Measurements from ENCODE around the gene DLGAP1. TPM values are rescaled to one million over a fixed set of nuclear protein-coding genes. Genes with fewer than 3 reads are reported as not detected.

DLGAP1 gene
- total and polyA plus RNA-seq, 2 of the 13 experiments (the other 11 are each of a cell fraction or from before 2014, with no cell fraction given) = 0.01 TPM; not detected in 1

DNA sequence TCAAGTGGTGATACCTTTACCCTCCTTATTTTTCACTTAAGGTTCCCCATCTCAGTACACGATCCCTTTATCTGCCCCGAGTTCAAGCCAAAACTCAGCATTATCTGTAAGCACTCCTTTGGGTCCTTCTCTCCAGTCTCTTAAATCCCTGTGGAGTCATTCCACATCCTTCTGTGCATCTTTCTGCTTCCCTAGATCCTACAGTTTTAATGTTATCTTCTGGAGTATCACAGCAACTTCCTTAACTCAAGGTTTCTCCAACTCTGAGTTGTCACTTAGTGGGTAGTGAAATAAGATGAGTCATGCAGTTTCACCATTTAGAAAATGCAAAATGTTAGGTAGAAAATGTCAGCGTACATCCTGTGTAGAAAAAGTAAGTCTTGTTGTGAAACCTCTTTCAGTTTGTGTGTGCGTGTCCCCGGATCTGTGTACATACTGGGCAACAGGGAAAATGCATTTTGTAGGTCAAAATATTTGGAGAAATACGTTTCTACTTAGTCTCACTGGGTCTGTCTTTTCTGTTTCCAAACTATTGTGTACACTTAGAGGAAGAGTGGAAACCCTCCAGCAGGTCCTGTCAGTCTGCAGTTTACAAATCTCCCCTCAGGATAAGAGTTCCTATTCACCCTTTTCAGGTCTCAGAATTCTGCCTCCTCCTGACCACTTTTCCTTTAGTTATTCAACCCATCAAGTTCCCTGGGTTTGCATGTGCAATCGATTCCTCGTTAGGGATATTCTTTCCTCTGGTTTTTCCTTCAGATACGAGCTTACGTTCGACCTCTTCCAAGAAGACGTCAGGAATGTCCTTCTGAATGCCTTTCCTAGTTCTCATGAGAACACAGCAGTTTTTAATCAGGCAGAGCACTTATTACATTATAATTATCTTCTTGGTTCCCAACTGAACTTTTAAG is 850.4 kb downstream of the DLGAP1 start (continued):
- TF ChIP-seq ZFP82 (CRISPR knock-in tag; IDR thresholded peaks at IDR 0.05; ENCODE audit: borderline replicate concordance) (peak; percentile 38; the same call in 1 of the 2 replicates), ETV5 (CRISPR knock-in tag; IDR thresholded peaks at IDR 0.05; ENCODE audit: borderline replicate concordance) (peak; percentile 91), ZBTB38 (CRISPR knock-in tag; IDR thresholded peaks at IDR 0.05) (no peak), TGIF2 (CRISPR knock-in tag; IDR thresholded peaks at IDR 0.05) (0 out of 2 replicates have a peak, but pooled peaks have one; percentile 43), ZKSCAN5 (CRISPR knock-in tag; IDR thresholded peaks at IDR 0.05) (no peak), JUND (CRISPR knock-in tag; IDR thresholded peaks at IDR 0.05) (peak; percentile 85), ZFY (CRISPR knock-in tag; IDR thresholded peaks at IDR 0.05) (no peak), CCDC6 (CRISPR knock-in tag; IDR thresholded peaks at IDR 0.05) (peak; percentile 56; the same call in 1 of the 2 replicates), CAMTA2 (CRISPR knock-in tag; IDR thresholded peaks at IDR 0.05; ENCODE audit: borderline replicate concordance) (no peak), YEATS2 (CRISPR knock-in tag; IDR thresholded peaks at IDR 0.05; ENCODE audit: borderline replicate concordance) (no peak), POLR2G (IDR thresholded peaks at IDR 0.05; ENCODE audit: low read depth, low read length) (peak; percentile 66), ZNF607 (CRISPR knock-in tag; IDR thresholded peaks at IDR 0.05; ENCODE audit: borderline replicate concordance) (no peak; the same call in 1 of the 2 replicates), SALL1 (CRISPR knock-in tag; IDR thresholded peaks at IDR 0.05) (peak; percentile 33; the same call in 1 of the 2 replicates), NFE2L2 (IDR thresholded peaks at IDR 0.05; ENCODE audit: low read length) (peak; percentile 91), KLF11 (CRISPR knock-in tag; IDR thresholded peaks at IDR 0.05) (0 out of 2 replicates have a peak, but pooled peaks have one; percentile 10), SRSF1 (optimal IDR thresholded peaks at IDR 0.05; ENCODE audit: low read depth, low read length) (no peak), HDAC1 (CRISPR knock-in tag; IDR thresholded peaks at IDR 0.05) (peak; percentile 58)
- TF ChIP-seq, protein P1, sequence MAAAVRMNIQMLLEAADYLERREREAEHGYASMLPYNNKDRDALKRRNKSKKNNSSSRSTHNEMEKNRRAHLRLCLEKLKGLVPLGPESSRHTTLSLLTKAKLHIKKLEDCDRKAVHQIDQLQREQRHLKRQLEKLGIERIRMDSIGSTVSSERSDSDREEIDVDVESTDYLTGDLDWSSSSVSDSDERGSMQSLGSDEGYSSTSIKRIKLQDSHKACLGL (CRISPR knock-in tag; IDR thresholded peaks at IDR 0.05) = no peak
- TF ChIP-seq, protein P2, sequence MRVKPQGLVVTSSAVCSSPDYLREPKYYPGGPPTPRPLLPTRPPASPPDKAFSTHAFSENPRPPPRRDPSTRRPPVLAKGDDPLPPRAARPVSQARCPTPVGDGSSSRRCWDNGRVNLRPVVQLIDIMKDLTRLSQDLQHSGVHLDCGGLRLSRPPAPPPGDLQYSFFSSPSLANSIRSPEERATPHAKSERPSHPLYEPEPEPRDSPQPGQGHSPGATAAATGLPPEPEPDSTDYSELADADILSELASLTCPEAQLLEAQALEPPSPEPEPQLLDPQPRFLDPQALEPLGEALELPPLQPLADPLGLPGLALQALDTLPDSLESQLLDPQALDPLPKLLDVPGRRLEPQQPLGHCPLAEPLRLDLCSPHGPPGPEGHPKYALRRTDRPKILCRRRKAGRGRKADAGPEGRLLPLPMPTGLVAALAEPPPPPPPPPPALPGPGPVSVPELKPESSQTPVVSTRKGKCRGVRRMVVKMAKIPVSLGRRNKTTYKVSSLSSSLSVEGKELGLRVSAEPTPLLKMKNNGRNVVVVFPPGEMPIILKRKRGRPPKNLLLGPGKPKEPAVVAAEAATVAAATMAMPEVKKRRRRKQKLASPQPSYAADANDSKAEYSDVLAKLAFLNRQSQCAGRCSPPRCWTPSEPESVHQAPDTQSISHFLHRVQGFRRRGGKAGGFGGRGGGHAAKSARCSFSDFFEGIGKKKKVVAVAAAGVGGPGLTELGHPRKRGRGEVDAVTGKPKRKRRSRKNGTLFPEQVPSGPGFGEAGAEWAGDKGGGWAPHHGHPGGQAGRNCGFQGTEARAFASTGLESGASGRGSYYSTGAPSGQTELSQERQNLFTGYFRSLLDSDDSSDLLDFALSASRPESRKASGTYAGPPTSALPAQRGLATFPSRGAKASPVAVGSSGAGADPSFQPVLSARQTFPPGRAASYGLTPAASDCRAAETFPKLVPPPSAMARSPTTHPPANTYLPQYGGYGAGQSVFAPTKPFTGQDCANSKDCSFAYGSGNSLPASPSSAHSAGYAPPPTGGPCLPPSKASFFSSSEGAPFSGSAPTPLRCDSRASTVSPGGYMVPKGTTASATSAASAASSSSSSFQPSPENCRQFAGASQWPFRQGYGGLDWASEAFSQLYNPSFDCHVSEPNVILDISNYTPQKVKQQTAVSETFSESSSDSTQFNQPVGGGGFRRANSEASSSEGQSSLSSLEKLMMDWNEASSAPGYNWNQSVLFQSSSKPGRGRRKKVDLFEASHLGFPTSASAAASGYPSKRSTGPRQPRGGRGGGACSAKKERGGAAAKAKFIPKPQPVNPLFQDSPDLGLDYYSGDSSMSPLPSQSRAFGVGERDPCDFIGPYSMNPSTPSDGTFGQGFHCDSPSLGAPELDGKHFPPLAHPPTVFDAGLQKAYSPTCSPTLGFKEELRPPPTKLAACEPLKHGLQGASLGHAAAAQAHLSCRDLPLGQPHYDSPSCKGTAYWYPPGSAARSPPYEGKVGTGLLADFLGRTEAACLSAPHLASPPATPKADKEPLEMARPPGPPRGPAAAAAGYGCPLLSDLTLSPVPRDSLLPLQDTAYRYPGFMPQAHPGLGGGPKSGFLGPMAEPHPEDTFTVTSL (CRISPR knock-in tag; IDR thresholded peaks at IDR 0.05; ENCODE audit: borderline replicate concordance) = peak; percentile 70
- TF ChIP-seq, protein P3, sequence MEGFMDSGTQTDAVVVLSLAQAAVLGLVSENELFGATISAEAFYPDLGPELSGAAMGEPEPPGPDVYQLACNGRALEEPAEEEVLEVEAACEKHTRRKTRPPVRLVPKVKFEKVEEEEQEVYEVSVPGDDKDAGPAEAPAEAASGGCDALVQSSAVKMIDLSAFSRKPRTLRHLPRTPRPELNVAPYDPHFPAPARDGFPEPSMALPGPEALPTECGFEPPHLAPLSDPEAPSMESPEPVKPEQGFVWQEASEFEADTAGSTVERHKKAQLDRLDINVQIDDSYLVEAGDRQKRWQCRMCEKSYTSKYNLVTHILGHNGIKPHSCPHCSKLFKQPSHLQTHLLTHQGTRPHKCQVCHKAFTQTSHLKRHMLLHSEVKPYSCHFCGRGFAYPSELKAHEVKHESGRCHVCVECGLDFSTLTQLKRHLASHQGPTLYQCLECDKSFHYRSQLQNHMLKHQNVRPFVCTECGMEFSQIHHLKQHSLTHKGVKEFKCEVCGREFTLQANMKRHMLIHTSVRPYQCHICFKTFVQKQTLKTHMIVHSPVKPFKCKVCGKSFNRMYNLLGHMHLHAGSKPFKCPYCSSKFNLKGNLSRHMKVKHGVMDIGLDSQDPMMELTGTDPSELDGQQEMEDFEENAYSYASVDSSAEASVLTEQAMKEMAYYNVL (CRISPR knock-in tag; IDR thresholded peaks at IDR 0.05; ENCODE audit: borderline replicate concordance) = 0 out of 2 replicates have a peak, but pooled peaks have one; percentile 51

Measured in HepG2 (cell line).